Limb (tissue), 2 donors: ENCODE data around the gene GLTP.

Experiments
- DNase-seq, 2 donors: peaks; one replicate each; pipeline ENCODE4 v3.0.0-alpha.2; 2016; ENCODE audit errors: extremely low spot score in 2 of 2

Gene GLTP

GRCh38 chr12:109822951-109823411 lies 57.4 kb downstream of the GLTP start:
- DNase-seq: peak in 1 of 2 donors; percentile 45

- DNase-seq: no peak
Observed at GRCh38 chr12:109822416-109822815, 57.9 kb downstream of the GLTP start.

- no peak for DNase-seq
Observed at GRCh38 chr12:109821968-109822367, 58.4 kb downstream of the GLTP start.

GRCh38 chr12:109820816-109821381 lies 59.4 kb downstream of the GLTP start:
- DNase-seq: no peak

- no peak for DNase-seq
Observed at GRCh38 chr12:109818905-109819500, 61.3 kb downstream of the GLTP start.

- no peak for DNase-seq
Observed at GRCh38 chr12:109818253-109818652, 62.1 kb downstream of the GLTP start.

GRCh38 chr12:109817627-109818231 lies 62.6 kb downstream of the GLTP start:
- DNase-seq: no peak

- DNase-seq: no peak
Observed at GRCh38 chr12:109816870-109817269, 63.5 kb downstream of the GLTP start.

GRCh38 chr12:109815757-109816617 lies 64.4 kb downstream of the GLTP start:
- DNase-seq: no peak

GRCh38 chr12:109815225-109815624 lies 65.1 kb downstream of the GLTP start:
- DNase-seq: no peak

GRCh38 chr12:109814600-109815150 lies 65.7 kb downstream of the GLTP start:
- DNase-seq: peak in 1 of 2 donors; percentile 67

- DNase-seq: no peak
Observed at GRCh38 chr12:109813810-109814416, 66.4 kb downstream of the GLTP start.

- no peak for DNase-seq
Observed at GRCh38 chr12:109811624-109811995, 68.7 kb downstream of the GLTP start.

- DNase-seq: no peak
Observed at GRCh38 chr12:109810954-109811623, 69.3 kb downstream of the GLTP start.

- no peak for DNase-seq
Observed at GRCh38 chr12:109808876-109809646, 71.3 kb downstream of the GLTP start.

- no peak for DNase-seq
Observed at GRCh38 chr12:109807954-109808643, 72.2 kb downstream of the GLTP start.

GRCh38 chr12:109804820-109805761 lies 75.2 kb downstream of the GLTP start:
- DNase-seq: peak; percentile 51 to 75

GRCh38 chr12:109803678-109804077 lies 76.7 kb downstream of the GLTP start:
- DNase-seq: no peak
